Measurements from ENCODE around the gene RPL27A. TPM values are rescaled to one million over a fixed set of nuclear protein-coding genes. Genes with fewer than 3 reads are reported as not detected.
A peak's percentile ranks its signal among the peaks of the same experiment; 100 is the strongest.

RPL27A gene
- total RNA-seq, 1 donor from 2014 or later = 305 TPM

GRCh38 chr11:8720868-8721608, 38.4 kb downstream of the RPL27A start:
- no peak for DNase-seq (ENCODE audit: low read depth)

GRCh38 chr11:8721609-8722500, 39.3 kb downstream of the RPL27A start:
- DNase-seq (ENCODE audit: low read depth) = no peak

GRCh38 chr11:8722809-8723208, 40.2 kb downstream of the RPL27A start:
- DNase-seq (ENCODE audit: low read depth) = no peak

GRCh38 chr11:8723711-8724110, 41.1 kb downstream of the RPL27A start:
- DNase-seq (ENCODE audit: low read depth) = no peak

- DNase-seq (ENCODE audit: low read depth) = no peak
Measured at GRCh38 chr11:8724682-8725081, 42.1 kb downstream of the RPL27A start.

- no peak for DNase-seq (ENCODE audit: low read depth)
Measured at GRCh38 chr11:8726395-8726794, 43.8 kb downstream of the RPL27A start.

- DNase-seq (ENCODE audit: low read depth) = no peak
Measured at GRCh38 chr11:8728563-8728962, 46.0 kb downstream of the RPL27A start.

- DNase-seq (ENCODE audit: low read depth) = no peak
Measured at GRCh38 chr11:8729067-8729466, 46.5 kb downstream of the RPL27A start.

- DNase-seq (ENCODE audit: low read depth) = no peak
Measured at GRCh38 chr11:8729837-8730696, 47.5 kb downstream of the RPL27A start.

- DNase-seq (ENCODE audit: low read depth) = no peak
Measured at GRCh38 chr11:8730697-8731020, 48.1 kb downstream of the RPL27A start.

- no peak for DNase-seq (ENCODE audit: low read depth)
Measured at GRCh38 chr11:8731647-8732323, 49.2 kb downstream of the RPL27A start.

GRCh38 chr11:8732324-8732670, 49.7 kb downstream of the RPL27A start:
- DNase-seq (ENCODE audit: low read depth) = peak; percentile 32

- peak; percentile 86 for DNase-seq (ENCODE audit: low read depth)
Measured at GRCh38 chr11:8732748-8733241, 50.2 kb downstream of the RPL27A start.

GRCh38 chr11:8733852-8734251, 51.3 kb downstream of the RPL27A start:
- no peak for DNase-seq (ENCODE audit: low read depth)

GRCh38 chr11:8735094-8735493, 52.5 kb downstream of the RPL27A start:
- peak; percentile 29 for DNase-seq (ENCODE audit: low read depth)

GRCh38 chr11:8739309-8739793, 56.8 kb downstream of the RPL27A start:
- DNase-seq (ENCODE audit: low read depth) = no peak

Other genes with a start within 250 kb of the RPL27A start
- 15.3 and 24.2 TPM in 2 replicates for gene STK33, start 88.6 kb upstream of the RPL27A start, total RNA-seq
- 4.7 and 7.5 TPM in 2 replicates for gene TRIM66, start 127 bp upstream of the RPL27A start, total RNA-seq
- 40.7 and 56.3 TPM in 2 replicates for gene AKIP1, start 228.4 kb downstream of the RPL27A start, total RNA-seq

All from renal cortical epithelial cell (primary cell).